CD14-positive monocyte (primary cell): ENCODE measurements around the gene SYT7. TPM values are rescaled to one million over a fixed set of nuclear protein-coding genes. Genes with fewer than 3 reads are reported as not detected.

Experiments used
- DNase-seq, 3 donors: peaks; one replicate each; pipeline ENCODE4 v3.0.0-alpha.2; 2011 to 2022
- H2AFZ ChIP-seq: 2 replicates; pipeline ENCODE4 v1.6.0; 2012; ENCODE audit warnings: mild to moderate bottlenecking, low read depth, low read length, inconsistent platforms; ENCODE audit not compliant: insufficient read depth, poor library complexity, severe bottlenecking
- H3K27ac ChIP-seq, 2 donors: 1 replicate in 1 of 2; 2 replicates in 1 of 2; pipeline ENCODE4 v1.5.1; 2012 to 2013; ENCODE audit warnings: low read length in 2 of 2, control low read depth in 1 of 2, inconsistent platforms in 1 of 2, low read depth in 1 of 2, mild to moderate bottlenecking in 1 of 2
- H3K27me3 ChIP-seq, 2 donors: one replicate each; pipeline versions ENCODE4 v1.6.0 to v1.6.1; 2011 to 2013; ENCODE audit warnings: low read length in 2 of 2; ENCODE audit not compliant: control insufficient read depth in 2 of 2, insufficient read depth in 2 of 2
- H3K36me3 ChIP-seq, 2 donors: replicated peaks in 1 of 2; 1 replicate in 1 of 2; 2 replicates in 1 of 2; pipeline versions ENCODE4 v1.5.1 to v1.6.1; 2012 to 2013; ENCODE audit warnings: low read length in 2 of 2, control low read depth in 1 of 2, inconsistent platforms in 1 of 2, mild to moderate bottlenecking in 1 of 2; ENCODE audit not compliant: insufficient read depth in 2 of 2, control insufficient read depth in 1 of 2
- H3K4me1 ChIP-seq, 2 donors: 1 replicate in 1 of 2; 2 replicates in 1 of 2; pipeline versions ENCODE4 v1.5.1 to v1.6.1; 2012 to 2013; ENCODE audit warnings: low read length in 2 of 2, control low read depth in 1 of 2, inconsistent platforms in 1 of 2, mild to moderate bottlenecking in 1 of 2, moderate library complexity in 1 of 2; ENCODE audit not compliant: insufficient read depth in 2 of 2, control insufficient read depth in 1 of 2
- H3K4me2 ChIP-seq: replicated peaks from 2 replicates; pipeline ENCODE3; 2012; ENCODE audit warnings: low read length, moderate library complexity, mild to moderate bottlenecking; ENCODE audit not compliant: poor library complexity, severe bottlenecking; ENCODE audit errors: extremely low read depth
- H3K4me3 ChIP-seq, 3 experiments: fragments of 200-600 bp in 1 of 3; sonication (generic) in 1 of 3; replicated peaks in 1 of 3; 1 replicate in 2 of 3; 2 replicates in 1 of 3; pipeline ENCODE4 v1.5.1; 2011 to 2013; ENCODE audit warnings: low read length in 3 of 3, mild to moderate bottlenecking in 3 of 3, control low read depth in 2 of 3, low read depth in 2 of 3, inconsistent platforms in 1 of 3, moderate library complexity in 1 of 3
- H3K79me2 ChIP-seq: 2 replicates; pipeline ENCODE4 v1.6.0; 2012; ENCODE audit warnings: mild to moderate bottlenecking, control low read depth, inconsistent platforms, low read length, moderate library complexity; ENCODE audit not compliant: insufficient read depth
- H3K9ac ChIP-seq: 2 replicates; pipeline ENCODE4 v1.6.0; 2017; ENCODE audit warnings: low read length, mild to moderate bottlenecking; ENCODE audit not compliant: insufficient read depth, poor library complexity, severe bottlenecking
- H3K9me3 ChIP-seq, 2 donors: replicated peaks in 1 of 2; 1 replicate in 1 of 2; 2 replicates in 1 of 2; pipeline versions ENCODE4 v1.5.1 to v1.6.1; 2012 to 2013; ENCODE audit warnings: low read length in 2 of 2, control low read depth in 1 of 2; ENCODE audit not compliant: control insufficient read depth in 1 of 2, insufficient read depth in 1 of 2
- H4K20me1 ChIP-seq: 2 replicates; pipeline ENCODE4 v1.6.0; 2012; ENCODE audit warnings: mild to moderate bottlenecking, low read length, control low read depth, moderate library complexity; ENCODE audit not compliant: insufficient read depth
- H3K27ac Mint-ChIP-seq, 7 donors: one replicate each; pipeline ENCODE4 v1.8.0; 2020; ENCODE audit warnings: mild to moderate bottlenecking in 7 of 7, mixed read lengths in 7 of 7, moderate library complexity in 6 of 7, inconsistent platforms in 2 of 7
- H3K27me3 Mint-ChIP-seq, 3 donors: one replicate each; pipeline ENCODE4 v1.8.0; 2021 to 2022; ENCODE audit warnings: low read depth in 3 of 3, mild to moderate bottlenecking in 3 of 3, mixed read lengths in 3 of 3, moderate library complexity in 3 of 3, inconsistent platforms in 1 of 3
- H3K36me3 Mint-ChIP-seq, 2 donors: one replicate each; pipeline ENCODE4 v1.8.0; 2020; ENCODE audit warnings: mixed read lengths in 2 of 2, inconsistent platforms in 1 of 2, mild to moderate bottlenecking in 1 of 2
- H3K4me1 Mint-ChIP-seq: one replicate; pipeline ENCODE4 v1.8.0; 2020; ENCODE audit warnings: mild to moderate bottlenecking, mixed read lengths
- H3K4me3 Mint-ChIP-seq, 2 donors: one replicate each; pipeline ENCODE4 v1.8.0; 2020; ENCODE audit warnings: mild to moderate bottlenecking in 2 of 2, mixed read lengths in 2 of 2, moderate library complexity in 1 of 2
- H3K9me3 Mint-ChIP-seq, 7 donors: one replicate each; pipeline ENCODE4 v1.8.0; 2020 to 2022; ENCODE audit warnings: mixed read lengths in 7 of 7, mild to moderate bottlenecking in 6 of 7, moderate library complexity in 6 of 7, inconsistent platforms in 2 of 7
- CTCF ChIP-seq: fragments of 200-600 bp; IDR thresholded peaks from one replicate; pipeline ENCODE4 v1.8.0; 2022; ENCODE audit warnings: antibody characterized with exemption, mild to moderate bottlenecking
- WGBS: methylation state at CpG from one replicate; pipeline ENCODE4 v1.1.5; 2013; ENCODE audit warnings: missing lambda C conversion rate; ENCODE audit not compliant: insufficient coverage; 5-methylcytosine and 5-hydroxymethylcytosine counted together
- intact Hi-C, 2 donors: fragments of 100-400 bp; cut with micrococcal nuclease; formaldehyde crosslinking; loops; one replicate each; pipeline versions ENCODE4 v1.15.0 to v1.15.1; 2023
- polyA plus RNA-seq, 3 donors: library from polyadenylated mRNA; depleted of rRNA in 1 of 3; unstranded in 2 of 3; stranded (reverse) in 1 of 3; fragments of 300-500 nt in 2 of 3; fragments of >200 nt in 1 of 3; fragmentation: Illumina TruSeq in 2 of 3; gene quantifications; 1 replicate in 2 of 3; 2 replicates in 1 of 3; pipeline ENCODE4 v1.2.3, GENCODE V29; 2012 to 2021

SYT7 gene
- polyA plus RNA-seq, 3 donors: not detected

GRCh38 chr11:61497473-61497872 is 83.4 kb downstream of the SYT7 start:
- H3K27ac Mint-ChIP-seq: no peak overlapping the region
- Histone ChIP-seq H3K36me3 (no peaks in the 10 kb centered on the region), H3K4me1 (no peaks in the 10 kb centered on the region), H3K79me2 (no peaks in the 10 kb centered on the region), H3K4me3 (no peak overlapping the region), H3K4me2 (no peak overlapping the region), H3K9ac (no peak overlapping the region), H2AFZ (no peak overlapping the region), H3K9me3 (no peaks in the 10 kb centered on the region), H3K27ac (no peak overlapping the region), H3K27me3 (no peaks in the 10 kb centered on the region), H4K20me1 (no peaks in the 10 kb centered on the region)
- H3K36me3 Mint-ChIP-seq: no peaks in the 10 kb centered on the region
- no peaks in the 10 kb centered on the region for H3K9me3 Mint-ChIP-seq
- H3K4me1 Mint-ChIP-seq: no peaks in the 10 kb centered on the region
- 95% methylated on average over 2 of the region's 2 CpGs for WGBS
- intact Hi-C loops: no loop called here
- peaks cover 1 to 11% (median 10%) of the 10 kb centered on the region in 3 donors for H3K27me3 Mint-ChIP-seq
- DNase-seq: no peak
- no peak overlapping the region for H3K4me3 Mint-ChIP-seq
- no peak for TF ChIP-seq CTCF

- intact Hi-C loops: no loop called here
- H3K27ac Mint-ChIP-seq: no peak overlapping the region
- H3K9me3 Mint-ChIP-seq: no peaks in the 10 kb centered on the region
- Histone ChIP-seq H3K27ac (no peak overlapping the region), H3K4me2 (no peak overlapping the region), H3K4me3 (no peak overlapping the region), H4K20me1 (no peaks in the 10 kb centered on the region), H3K9me3 (no peaks in the 10 kb centered on the region), H3K79me2 (no peaks in the 10 kb centered on the region), H2AFZ (no peak overlapping the region), H3K27me3 (no peaks in the 10 kb centered on the region), H3K9ac (no peak overlapping the region), H3K4me1 (no peaks in the 10 kb centered on the region), H3K36me3 (no peaks in the 10 kb centered on the region)
- TF ChIP-seq CTCF: no peak
- peaks cover 1 to 10% (median 8%) of the 10 kb centered on the region in 3 donors for H3K27me3 Mint-ChIP-seq
- no peaks in the 10 kb centered on the region for H3K4me1 Mint-ChIP-seq
- 96% methylated on average over 6 of the region's 15 CpGs for WGBS
- no peak overlapping the region for H3K4me3 Mint-ChIP-seq
- H3K36me3 Mint-ChIP-seq: no peaks in the 10 kb centered on the region
- no peak for DNase-seq
These were observed 84.1 kb downstream of the SYT7 start for GRCh38 chr11:61496602-61497400.
